IPS-NIHi7 (cell line): ENCODE results near the gene TEAD4.

Experiments
- DNase-seq: peaks from one replicate; pipeline ENCODE4 v3.0.0; 2012; ENCODE audit warnings: mixed read lengths; ENCODE audit errors: extremely low spot score

TEAD4 gene

GRCh38 chr12:3083241-3083920 is 124.2 kb downstream of the TEAD4 start:
- DNase-seq: no peak

- DNase-seq: no peak
Observed at GRCh38 chr12:3083921-3084347, 124.7 kb downstream of the TEAD4 start.

GRCh38 chr12:3084742-3085141 is 125.5 kb downstream of the TEAD4 start:
- peak; percentile 78 for DNase-seq

- DNase-seq: no peak
Observed at GRCh38 chr12:3085341-3086139, 126.3 kb downstream of the TEAD4 start.

GRCh38 chr12:3086211-3086610 is 127.0 kb downstream of the TEAD4 start:
- no peak for DNase-seq

- no peak for DNase-seq
Observed at GRCh38 chr12:3086729-3087323, 127.6 kb downstream of the TEAD4 start.

GRCh38 chr12:3087758-3088650 is 128.8 kb downstream of the TEAD4 start:
- no peak for DNase-seq

GRCh38 chr12:3089588-3089987 is 130.4 kb downstream of the TEAD4 start:
- no peak for DNase-seq
